Sigmoid colon (tissue), 7 donors: ENCODE measurements around the gene ALS2CL. TPM values are rescaled to one million over a fixed set of nuclear protein-coding genes. Genes with fewer than 3 reads are reported as not detected.

Source experiments
- DNase-seq: peaks from one replicate; pipeline ENCODE4 v3.0.0-alpha.2; 2019
- H3K27ac ChIP-seq, 4 donors: fragments of 200-600 bp; sonication (generic); one replicate each; pipeline ENCODE4 v1.5.1; 2016 to 2019; ENCODE audit warnings: mild to moderate bottlenecking in 1 of 4
- H3K27me3 ChIP-seq, 3 donors: fragments of 200-600 bp; sonication (generic); one replicate each; pipeline ENCODE4 v1.5.1; 2019; ENCODE audit warnings: mild to moderate bottlenecking in 1 of 3
- H3K36me3 ChIP-seq, 4 donors: fragments of 200-600 bp; sonication (generic); one replicate each; pipeline ENCODE4 v1.5.1; 2016 to 2019
- H3K4me1 ChIP-seq, 4 donors: fragments of 200-600 bp; sonication (generic); one replicate each; pipeline ENCODE4 v1.5.1; 2017 to 2019
- H3K4me3 ChIP-seq, 4 donors: fragments of 200-600 bp; sonication (generic); one replicate each; pipeline ENCODE4 v1.5.1; 2017 to 2019; ENCODE audit warnings: mild to moderate bottlenecking in 2 of 4, moderate library complexity in 1 of 4
- H3K9me3 ChIP-seq, 4 donors: fragments of 200-600 bp in 3 of 4; sonication (generic) in 3 of 4; one replicate each; pipeline versions ENCODE4 v1.5.1 to v1.6.1; 2013 to 2019
- EP300 ChIP-seq, 4 donors: sonication (generic); formaldehyde crosslinking; IDR thresholded peaks; one replicate each; pipeline ENCODE4 v1.6.1; 2017; ENCODE audit warnings: antibody characterized with exemption in 4 of 4
- POLR2A ChIP-seq, 2 donors: fragments of 450-650 bp; IDR thresholded peaks; one replicate each; pipeline ENCODE4 v1.6.1; 2016; ENCODE audit warnings: antibody characterized with exemption in 2 of 2, mild to moderate bottlenecking in 2 of 2, moderate library complexity in 2 of 2
- POLR2AphosphoS5 ChIP-seq, 4 donors: sonication (generic); formaldehyde crosslinking; IDR thresholded peaks; one replicate each; pipeline ENCODE4 v1.6.1; 2017; ENCODE audit warnings: antibody characterized with exemption in 4 of 4
- WGBS, 2 donors: extraction: QIAGEN DNeasy Blood & Tissue Kit; methylation state at CpG; one replicate each; pipeline ENCODE4 v1.1.7; 2013; 5-methylcytosine and 5-hydroxymethylcytosine counted together
- intact Hi-C: fragments of 100-400 bp; cut with DNase I; formaldehyde crosslinking; loops from one replicate; pipeline ENCODE4 v1.15.1; 2023
- polyA plus RNA-seq, 3 donors: library from polyadenylated mRNA; stranded (reverse); fragments of 200-250 nt; gene quantifications; one replicate each; pipeline ENCODE4 v1.2.3, GENCODE V29; 2013
- total RNA-seq, 4 donors: library from RNA; depleted of rRNA; stranded (reverse); fragments of >200 nt; gene quantifications; one replicate each; pipeline ENCODE4 v1.1.0, GENCODE V29; 2016
- TF ChIP-seq, protein P1 (sequence below), 4 experiments: fragments of 450-650 bp in 3 of 4; fragments of 200-600 bp in 1 of 4; IDR thresholded peaks; one replicate each; pipeline ENCODE4 v1.5.1; 2016 to 2019; ENCODE audit warnings: antibody characterized with exemption in 4 of 4, mild to moderate bottlenecking in 3 of 4, moderate library complexity in 2 of 4
- donor health status: healthy with polysubstance abuse.
- donor health status: Bipolar disorder and iron deficiency.
- donor health status: healthy.

The ALS2CL gene
- total and polyA plus RNA-seq, 7 donors: 3.9 to 35.0 (median 5.4) TPM

DNA sequence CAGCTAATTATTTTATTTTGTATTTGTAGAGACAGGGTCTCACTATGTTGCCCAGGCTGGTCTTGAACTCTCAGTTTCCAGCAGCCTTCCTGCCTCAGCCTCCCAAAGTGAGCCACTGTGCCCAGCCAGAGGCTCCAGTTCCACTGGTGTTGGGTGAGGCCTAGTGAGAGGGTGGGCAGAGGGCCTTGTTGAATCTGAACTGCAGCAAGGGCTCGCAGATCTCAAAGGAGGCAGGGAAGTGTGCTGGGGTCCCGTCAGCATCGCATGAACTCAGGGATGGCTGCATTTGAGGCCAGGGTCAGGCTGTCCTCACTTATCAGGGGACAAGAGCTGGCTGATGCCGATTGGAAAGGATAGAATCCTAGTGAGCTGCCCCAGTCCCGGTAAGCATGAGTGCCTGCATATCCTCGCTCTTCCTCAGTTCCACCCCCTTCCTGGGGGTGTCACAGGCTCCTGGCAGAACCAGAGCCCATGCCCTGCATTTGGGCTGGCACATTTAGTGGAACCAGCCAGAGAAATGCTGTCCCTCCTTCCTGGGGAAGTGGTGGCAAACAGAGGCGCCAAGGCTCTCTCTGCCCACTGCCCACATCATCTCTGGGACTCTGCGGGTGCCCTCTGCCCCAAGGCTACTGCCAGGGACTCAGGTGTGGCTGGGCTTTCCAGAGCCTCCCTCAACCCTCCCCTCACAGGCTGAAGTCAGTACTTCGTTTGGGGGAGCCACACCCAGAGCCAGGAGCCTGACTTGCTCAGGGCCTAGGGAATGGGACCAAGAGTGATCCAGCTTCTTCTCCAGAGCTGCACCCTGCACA, 24.1 kb downstream of the ALS2CL start:
- no peaks in the 10 kb centered on the region for H3K36me3 ChIP-seq
- H3K27me3 ChIP-seq: no peaks in the 10 kb centered on the region
- H3K4me1 ChIP-seq: peaks cover 0 to 14% (median 8%) of the 10 kb centered on the region in 4 donors
- H3K9me3 ChIP-seq: no peaks in the 10 kb centered on the region
- H3K4me3 ChIP-seq: no peak overlapping the region
- no peak overlapping the region for H3K27ac ChIP-seq
- DNase-seq: peak; percentile 47
- WGBS, 2 donors: 76 to 86% methylated on average over 9 of the region's 9 CpGs
- intact Hi-C loops: no loop called here
- TF ChIP-seq, protein P1, sequence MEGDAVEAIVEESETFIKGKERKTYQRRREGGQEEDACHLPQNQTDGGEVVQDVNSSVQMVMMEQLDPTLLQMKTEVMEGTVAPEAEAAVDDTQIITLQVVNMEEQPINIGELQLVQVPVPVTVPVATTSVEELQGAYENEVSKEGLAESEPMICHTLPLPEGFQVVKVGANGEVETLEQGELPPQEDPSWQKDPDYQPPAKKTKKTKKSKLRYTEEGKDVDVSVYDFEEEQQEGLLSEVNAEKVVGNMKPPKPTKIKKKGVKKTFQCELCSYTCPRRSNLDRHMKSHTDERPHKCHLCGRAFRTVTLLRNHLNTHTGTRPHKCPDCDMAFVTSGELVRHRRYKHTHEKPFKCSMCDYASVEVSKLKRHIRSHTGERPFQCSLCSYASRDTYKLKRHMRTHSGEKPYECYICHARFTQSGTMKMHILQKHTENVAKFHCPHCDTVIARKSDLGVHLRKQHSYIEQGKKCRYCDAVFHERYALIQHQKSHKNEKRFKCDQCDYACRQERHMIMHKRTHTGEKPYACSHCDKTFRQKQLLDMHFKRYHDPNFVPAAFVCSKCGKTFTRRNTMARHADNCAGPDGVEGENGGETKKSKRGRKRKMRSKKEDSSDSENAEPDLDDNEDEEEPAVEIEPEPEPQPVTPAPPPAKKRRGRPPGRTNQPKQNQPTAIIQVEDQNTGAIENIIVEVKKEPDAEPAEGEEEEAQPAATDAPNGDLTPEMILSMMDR (IDR thresholded peaks at IDR 0.05): no peak
- no peak for TF ChIP-seq POLR2AphosphoS5 (IDR thresholded peaks at IDR 0.05)
- no peak for TF ChIP-seq EP300 (IDR thresholded peaks at IDR 0.05)
- TF ChIP-seq POLR2A (IDR thresholded peaks at IDR 0.05): no peak

DNA sequence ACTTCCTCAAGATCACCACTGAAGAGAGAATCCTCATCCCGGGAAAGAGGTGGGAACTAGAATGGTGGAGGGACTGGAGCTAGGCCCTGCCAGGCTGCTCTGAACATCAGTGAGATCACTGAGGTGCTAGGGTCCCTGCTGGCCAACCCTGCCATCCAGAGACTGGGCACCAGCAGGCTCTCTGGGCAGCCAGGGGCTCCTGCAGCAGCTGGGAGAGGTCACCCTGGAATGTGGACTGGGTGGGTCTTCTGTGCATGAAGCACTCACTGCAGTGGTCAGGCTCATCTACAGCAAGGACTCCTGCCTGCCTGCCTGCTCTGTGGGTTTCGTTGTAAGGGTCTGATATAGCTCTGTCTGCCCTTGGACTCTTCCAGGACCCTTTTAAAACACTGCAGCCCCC, 24.9 kb downstream of the ALS2CL start:
- Histone ChIP-seq H3K27me3 (no peaks in the 10 kb centered on the region), H3K9me3 (no peaks in the 10 kb centered on the region), H3K36me3 (no peaks in the 10 kb centered on the region), H3K4me3 (no peak overlapping the region), H3K4me1 (peaks cover 0 to 16% (median 9%) of the 10 kb centered on the region in 4 donors), H3K27ac (no peak overlapping the region)
- DNase-seq: peak; percentile 44
- intact Hi-C loops: no loop called here
- 64 to 88% methylated on average over 2 of the region's 2 CpGs for WGBS, 2 donors
- TF ChIP-seq, protein P1 (IDR thresholded peaks at IDR 0.05): no peak
- no peak for TF ChIP-seq POLR2A (IDR thresholded peaks at IDR 0.05)
- no peak for TF ChIP-seq POLR2AphosphoS5 (IDR thresholded peaks at IDR 0.05)
- TF ChIP-seq EP300 (IDR thresholded peaks at IDR 0.05): no peak

DNA sequence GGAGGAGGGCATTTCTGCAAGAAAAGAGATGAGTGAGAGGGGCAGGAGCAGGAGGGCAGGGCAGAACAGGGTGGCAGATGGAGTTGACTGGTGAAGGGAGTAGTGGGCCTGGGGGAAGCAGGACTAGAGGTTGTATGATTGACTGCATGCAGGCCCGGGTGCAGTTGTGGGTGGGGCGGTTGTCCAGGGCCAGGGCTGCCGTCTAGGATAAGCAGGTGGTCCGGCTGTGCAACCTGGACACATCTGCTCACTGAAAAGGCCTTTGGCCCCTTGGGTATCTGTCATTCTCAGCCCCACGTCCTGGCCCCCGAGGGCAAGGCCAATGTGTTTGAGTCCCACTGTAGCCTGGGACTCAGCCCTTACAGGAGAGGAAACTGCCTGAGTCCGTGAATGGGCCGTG, 25.4 kb downstream of the ALS2CL start:
- H3K4me3 ChIP-seq: no peak overlapping the region
- no peak overlapping the region for H3K27ac ChIP-seq
- TF ChIP-seq POLR2A (IDR thresholded peaks at IDR 0.05) (no peak), POLR2AphosphoS5 (IDR thresholded peaks at IDR 0.05) (no peak), EP300 (IDR thresholded peaks at IDR 0.05) (no peak)
- TF ChIP-seq, protein P1 (IDR thresholded peaks at IDR 0.05): no peak
- H3K4me1 ChIP-seq: peaks cover 0 to 21% (median 11%) of the 10 kb centered on the region in 4 donors
- intact Hi-C loops: no loop called here
- WGBS, 2 donors: 45 to 74% methylated on average over 8 of the region's 8 CpGs
- H3K9me3 ChIP-seq: no peaks in the 10 kb centered on the region
- H3K36me3 ChIP-seq: no peaks in the 10 kb centered on the region
- DNase-seq: peak; percentile 47
- no peaks in the 10 kb centered on the region for H3K27me3 ChIP-seq

DNA sequence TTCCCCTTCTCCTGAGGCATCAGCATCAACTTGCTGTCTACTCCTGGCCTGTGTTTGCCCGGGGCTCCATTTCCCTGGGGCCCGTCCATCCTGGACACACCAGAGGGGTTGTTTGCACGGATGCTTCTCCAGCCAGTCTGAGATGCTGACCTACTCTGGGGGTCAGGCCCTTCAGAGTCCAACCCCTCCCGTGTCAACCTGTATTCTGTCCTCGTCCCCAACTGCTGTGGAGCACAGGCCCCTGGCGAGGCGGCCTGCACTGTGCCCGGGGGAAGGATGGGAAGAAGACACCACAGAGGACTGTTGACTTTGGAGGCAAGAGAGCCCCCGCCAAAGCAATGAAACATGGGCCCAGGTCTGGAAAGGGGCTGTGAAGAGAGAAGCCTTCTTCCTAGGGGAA, 25.8 kb downstream of the ALS2CL start:
- H3K9me3 ChIP-seq: no peaks in the 10 kb centered on the region
- peaks cover 0 to 25% (median 11%) of the 10 kb centered on the region in 4 donors for H3K4me1 ChIP-seq
- no peak overlapping the region for H3K4me3 ChIP-seq
- peak; percentile 33 for DNase-seq
- no peaks in the 10 kb centered on the region for H3K36me3 ChIP-seq
- H3K27me3 ChIP-seq: no peaks in the 10 kb centered on the region
- intact Hi-C loops: no loop called here
- TF ChIP-seq POLR2AphosphoS5 (IDR thresholded peaks at IDR 0.05): no peak
- TF ChIP-seq, protein P1 (IDR thresholded peaks at IDR 0.05): no peak
- no peak for TF ChIP-seq EP300 (IDR thresholded peaks at IDR 0.05)
- TF ChIP-seq POLR2A (IDR thresholded peaks at IDR 0.05): no peak
- WGBS, 2 donors: 85 to 91% methylated on average over 9 of the region's 9 CpGs
- H3K27ac ChIP-seq: no peak overlapping the region
